ENCODE measurements around the gene SASS6.
"Not testable (repeated sequence)": the region's sequence is repeated elsewhere in the genome, so short reads cannot be mapped to it uniquely, and the experiment has no call there.

The SASS6 gene

GRCh38 chr1:100051401-100051800, 81.3 kb downstream of the SASS6 start:
- DNase-seq (ENCODE audit: low read depth in 4 of 4, low spot score in 1 of 4): no peak

- no peak for DNase-seq (ENCODE audit: low read depth in 4 of 4, low spot score in 1 of 4)
Observed at GRCh38 chr1:100050139-100050538, 82.6 kb downstream of the SASS6 start.

- DNase-seq (ENCODE audit: low read depth in 4 of 4, low spot score in 1 of 4): not testable (repeated sequence)
Observed at GRCh38 chr1:100047235-100047708, 85.5 kb downstream of the SASS6 start.

- no peak for DNase-seq (ENCODE audit: low read depth in 4 of 4, low spot score in 1 of 4)
Observed at GRCh38 chr1:100045206-100045605, 87.5 kb downstream of the SASS6 start.

- DNase-seq (ENCODE audit: low read depth in 4 of 4, low spot score in 1 of 4): no peak
Observed at GRCh38 chr1:100039591-100039990, 93.1 kb downstream of the SASS6 start.

GRCh38 chr1:100038660-100039287, 94.0 kb downstream of the SASS6 start:
- DNase-seq (ENCODE audit: low read depth in 4 of 4, low spot score in 1 of 4): peak; percentile 44 to 75 (median 61)

- DNase-seq (ENCODE audit: low read depth in 4 of 4, low spot score in 1 of 4): peak; percentile 68 to 88 (median 75)
Observed at GRCh38 chr1:100037927-100038659, 94.6 kb downstream of the SASS6 start.

GRCh38 chr1:100037656-100037926, 95.1 kb downstream of the SASS6 start:
- DNase-seq (ENCODE audit: low read depth in 4 of 4, low spot score in 1 of 4): no peak

- DNase-seq (ENCODE audit: low read depth in 4 of 4, low spot score in 1 of 4): no peak
Observed at GRCh38 chr1:100036718-100037655, 95.7 kb downstream of the SASS6 start.

- DNase-seq (ENCODE audit: low read depth in 4 of 4, low spot score in 1 of 4): no peak
Observed at GRCh38 chr1:100035214-100035613, 97.5 kb downstream of the SASS6 start.

GRCh38 chr1:100034470-100034869, 98.3 kb downstream of the SASS6 start:
- DNase-seq (ENCODE audit: low read depth in 4 of 4, low spot score in 1 of 4): no peak
